ENCODE results near the gene ADM2. TPM values are rescaled to one million over a fixed set of nuclear protein-coding genes. Genes with fewer than 3 reads are reported as not detected.

The ADM2 gene
- total and polyA plus RNA-seq, 2 of the 13 experiments (the other 11 are each of a cell fraction or from before 2014, with no cell fraction given) = 1.2 to 3.0 TPM

DNA sequence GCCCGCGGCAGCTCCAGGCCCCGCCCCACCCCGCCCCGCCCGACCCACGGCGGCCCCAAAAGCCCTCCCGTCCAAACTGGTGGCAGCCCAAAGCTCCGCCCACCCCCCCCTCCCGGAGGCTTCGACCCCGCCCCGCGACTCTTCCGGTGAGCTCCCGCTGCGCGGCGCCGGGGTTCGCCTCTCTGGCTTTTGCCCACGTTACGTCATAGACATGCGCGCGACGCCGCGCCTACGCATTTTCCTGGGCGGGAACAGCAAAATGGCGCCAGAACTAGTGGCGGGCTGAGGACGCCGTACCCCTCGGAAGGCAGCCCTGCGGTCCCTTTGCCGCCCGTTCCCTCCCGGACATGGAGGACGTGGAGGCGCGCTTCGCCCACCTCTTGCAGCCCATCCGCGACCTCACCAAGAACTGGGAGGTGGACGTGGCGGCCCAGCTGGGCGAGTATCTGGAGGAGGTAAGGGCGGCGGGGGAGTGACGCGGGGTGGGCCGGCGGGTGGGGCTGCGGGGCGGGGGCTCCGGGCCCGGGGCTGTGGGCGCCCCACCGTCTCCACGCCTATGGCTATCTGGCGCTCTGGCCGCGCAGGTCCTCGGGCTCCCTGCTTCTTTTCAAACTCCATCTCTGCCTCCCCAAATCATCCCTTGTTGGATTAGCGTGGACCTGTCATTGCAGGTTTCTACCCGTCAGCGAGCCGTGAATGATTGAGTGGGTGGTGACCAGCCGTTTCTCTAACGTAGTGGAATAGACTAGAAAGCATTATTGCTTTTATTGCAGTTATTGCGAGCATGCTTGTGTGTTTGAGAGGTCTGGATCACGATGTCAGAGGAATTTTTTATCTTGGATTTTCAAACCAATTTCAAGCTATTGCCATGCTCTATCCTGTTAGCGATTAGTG is 26.9 kb downstream of the ADM2 start, which contains the start of gene NCAPH2 (continued):
- TF ChIP-seq, protein P1, sequence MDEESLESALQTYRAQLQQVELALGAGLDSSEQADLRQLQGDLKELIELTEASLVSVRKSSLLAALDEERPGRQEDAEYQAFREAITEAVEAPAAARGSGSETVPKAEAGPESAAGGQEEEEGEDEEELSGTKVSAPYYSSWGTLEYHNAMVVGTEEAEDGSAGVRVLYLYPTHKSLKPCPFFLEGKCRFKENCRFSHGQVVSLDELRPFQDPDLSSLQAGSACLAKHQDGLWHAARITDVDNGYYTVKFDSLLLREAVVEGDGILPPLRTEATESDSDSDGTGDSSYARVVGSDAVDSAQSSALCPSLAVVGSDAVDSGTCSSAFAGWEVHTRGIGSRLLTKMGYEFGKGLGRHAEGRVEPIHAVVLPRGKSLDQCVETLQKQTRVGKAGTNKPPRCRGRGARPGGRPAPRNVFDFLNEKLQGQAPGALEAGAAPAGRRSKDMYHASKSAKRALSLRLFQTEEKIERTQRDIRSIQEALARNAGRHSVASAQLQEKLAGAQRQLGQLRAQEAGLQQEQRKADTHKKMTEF (CRISPR knock-in tag; IDR thresholded peaks at IDR 0.05) = no peak
- TF ChIP-seq SMARCC2 (IDR thresholded peaks at IDR 0.05) (no peak), ZBTB3 (CRISPR knock-in tag; IDR thresholded peaks at IDR 0.05; ENCODE audit: borderline replicate concordance, low read depth) (no peak), TP53 (CRISPR knock-in tag; conservative IDR thresholded peaks at IDR 0.05) (no peak), ESRRA (CRISPR knock-in tag; IDR thresholded peaks at IDR 0.05; ENCODE audit: low read depth) (no peak), RARG (CRISPR knock-in tag; IDR thresholded peaks at IDR 0.05; ENCODE audit: low read depth) (no peak), ZNF777 (CRISPR knock-in tag; IDR thresholded peaks at IDR 0.05) (no peak), DNMT3B (CRISPR knock-in tag; conservative IDR thresholded peaks at IDR 0.05) (no peak)
- TF ChIP-seq, protein P2, sequence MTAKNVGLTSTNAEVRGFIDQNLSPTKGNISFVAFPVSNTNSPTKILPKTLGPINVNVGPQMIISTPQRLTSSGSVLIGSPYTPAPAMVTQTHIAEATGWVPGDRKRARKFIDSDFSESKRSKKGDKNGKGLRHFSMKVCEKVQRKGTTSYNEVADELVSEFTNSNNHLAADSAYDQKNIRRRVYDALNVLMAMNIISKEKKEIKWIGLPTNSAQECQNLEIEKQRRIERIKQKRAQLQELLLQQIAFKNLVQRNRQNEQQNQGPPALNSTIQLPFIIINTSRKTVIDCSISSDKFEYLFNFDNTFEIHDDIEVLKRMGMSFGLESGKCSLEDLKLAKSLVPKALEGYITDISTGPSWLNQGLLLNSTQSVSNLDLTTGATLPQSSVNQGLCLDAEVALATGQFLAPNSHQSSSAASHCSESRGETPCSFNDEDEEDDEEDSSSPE (CRISPR knock-in tag; IDR thresholded peaks at IDR 0.05) = peak; percentile 99
- TF ChIP-seq, protein P3, sequence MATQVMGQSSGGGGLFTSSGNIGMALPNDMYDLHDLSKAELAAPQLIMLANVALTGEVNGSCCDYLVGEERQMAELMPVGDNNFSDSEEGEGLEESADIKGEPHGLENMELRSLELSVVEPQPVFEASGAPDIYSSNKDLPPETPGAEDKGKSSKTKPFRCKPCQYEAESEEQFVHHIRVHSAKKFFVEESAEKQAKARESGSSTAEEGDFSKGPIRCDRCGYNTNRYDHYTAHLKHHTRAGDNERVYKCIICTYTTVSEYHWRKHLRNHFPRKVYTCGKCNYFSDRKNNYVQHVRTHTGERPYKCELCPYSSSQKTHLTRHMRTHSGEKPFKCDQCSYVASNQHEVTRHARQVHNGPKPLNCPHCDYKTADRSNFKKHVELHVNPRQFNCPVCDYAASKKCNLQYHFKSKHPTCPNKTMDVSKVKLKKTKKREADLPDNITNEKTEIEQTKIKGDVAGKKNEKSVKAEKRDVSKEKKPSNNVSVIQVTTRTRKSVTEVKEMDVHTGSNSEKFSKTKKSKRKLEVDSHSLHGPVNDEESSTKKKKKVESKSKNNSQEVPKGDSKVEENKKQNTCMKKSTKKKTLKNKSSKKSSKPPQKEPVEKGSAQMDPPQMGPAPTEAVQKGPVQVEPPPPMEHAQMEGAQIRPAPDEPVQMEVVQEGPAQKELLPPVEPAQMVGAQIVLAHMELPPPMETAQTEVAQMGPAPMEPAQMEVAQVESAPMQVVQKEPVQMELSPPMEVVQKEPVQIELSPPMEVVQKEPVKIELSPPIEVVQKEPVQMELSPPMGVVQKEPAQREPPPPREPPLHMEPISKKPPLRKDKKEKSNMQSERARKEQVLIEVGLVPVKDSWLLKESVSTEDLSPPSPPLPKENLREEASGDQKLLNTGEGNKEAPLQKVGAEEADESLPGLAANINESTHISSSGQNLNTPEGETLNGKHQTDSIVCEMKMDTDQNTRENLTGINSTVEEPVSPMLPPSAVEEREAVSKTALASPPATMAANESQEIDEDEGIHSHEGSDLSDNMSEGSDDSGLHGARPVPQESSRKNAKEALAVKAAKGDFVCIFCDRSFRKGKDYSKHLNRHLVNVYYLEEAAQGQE (IDR thresholded peaks at IDR 0.05; ENCODE audit: borderline replicate concordance in 1 of 2, low read depth in 1 of 2, low read length in 2 of 2) = peak in 1 of 2 experiments; percentile 41; a peak in 1 of 4 replicates
- TF ChIP-seq, protein P4, sequence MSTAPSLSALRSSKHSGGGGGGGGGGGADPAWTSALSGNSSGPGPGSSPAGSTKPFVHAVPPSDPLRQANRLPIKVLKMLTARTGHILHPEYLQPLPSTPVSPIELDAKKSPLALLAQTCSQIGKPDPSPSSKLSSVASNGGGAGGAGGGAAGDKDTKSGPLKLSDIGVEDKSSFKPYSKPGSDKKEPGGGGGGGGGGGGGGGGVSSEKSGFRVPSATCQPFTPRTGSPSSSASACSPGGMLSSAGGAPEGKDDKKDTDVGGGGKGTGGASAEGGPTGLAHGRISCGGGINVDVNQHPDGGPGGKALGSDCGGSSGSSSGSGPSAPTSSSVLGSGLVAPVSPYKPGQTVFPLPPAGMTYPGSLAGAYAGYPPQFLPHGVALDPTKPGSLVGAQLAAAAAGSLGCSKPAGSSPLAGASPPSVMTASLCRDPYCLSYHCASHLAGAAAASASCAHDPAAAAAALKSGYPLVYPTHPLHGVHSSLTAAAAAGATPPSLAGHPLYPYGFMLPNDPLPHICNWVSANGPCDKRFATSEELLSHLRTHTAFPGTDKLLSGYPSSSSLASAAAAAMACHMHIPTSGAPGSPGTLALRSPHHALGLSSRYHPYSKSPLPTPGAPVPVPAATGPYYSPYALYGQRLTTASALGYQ (CRISPR knock-in tag; IDR thresholded peaks at IDR 0.05) = peak; percentile 51; the same call in 1 of the 2 replicates
- TF ChIP-seq, protein P5, sequence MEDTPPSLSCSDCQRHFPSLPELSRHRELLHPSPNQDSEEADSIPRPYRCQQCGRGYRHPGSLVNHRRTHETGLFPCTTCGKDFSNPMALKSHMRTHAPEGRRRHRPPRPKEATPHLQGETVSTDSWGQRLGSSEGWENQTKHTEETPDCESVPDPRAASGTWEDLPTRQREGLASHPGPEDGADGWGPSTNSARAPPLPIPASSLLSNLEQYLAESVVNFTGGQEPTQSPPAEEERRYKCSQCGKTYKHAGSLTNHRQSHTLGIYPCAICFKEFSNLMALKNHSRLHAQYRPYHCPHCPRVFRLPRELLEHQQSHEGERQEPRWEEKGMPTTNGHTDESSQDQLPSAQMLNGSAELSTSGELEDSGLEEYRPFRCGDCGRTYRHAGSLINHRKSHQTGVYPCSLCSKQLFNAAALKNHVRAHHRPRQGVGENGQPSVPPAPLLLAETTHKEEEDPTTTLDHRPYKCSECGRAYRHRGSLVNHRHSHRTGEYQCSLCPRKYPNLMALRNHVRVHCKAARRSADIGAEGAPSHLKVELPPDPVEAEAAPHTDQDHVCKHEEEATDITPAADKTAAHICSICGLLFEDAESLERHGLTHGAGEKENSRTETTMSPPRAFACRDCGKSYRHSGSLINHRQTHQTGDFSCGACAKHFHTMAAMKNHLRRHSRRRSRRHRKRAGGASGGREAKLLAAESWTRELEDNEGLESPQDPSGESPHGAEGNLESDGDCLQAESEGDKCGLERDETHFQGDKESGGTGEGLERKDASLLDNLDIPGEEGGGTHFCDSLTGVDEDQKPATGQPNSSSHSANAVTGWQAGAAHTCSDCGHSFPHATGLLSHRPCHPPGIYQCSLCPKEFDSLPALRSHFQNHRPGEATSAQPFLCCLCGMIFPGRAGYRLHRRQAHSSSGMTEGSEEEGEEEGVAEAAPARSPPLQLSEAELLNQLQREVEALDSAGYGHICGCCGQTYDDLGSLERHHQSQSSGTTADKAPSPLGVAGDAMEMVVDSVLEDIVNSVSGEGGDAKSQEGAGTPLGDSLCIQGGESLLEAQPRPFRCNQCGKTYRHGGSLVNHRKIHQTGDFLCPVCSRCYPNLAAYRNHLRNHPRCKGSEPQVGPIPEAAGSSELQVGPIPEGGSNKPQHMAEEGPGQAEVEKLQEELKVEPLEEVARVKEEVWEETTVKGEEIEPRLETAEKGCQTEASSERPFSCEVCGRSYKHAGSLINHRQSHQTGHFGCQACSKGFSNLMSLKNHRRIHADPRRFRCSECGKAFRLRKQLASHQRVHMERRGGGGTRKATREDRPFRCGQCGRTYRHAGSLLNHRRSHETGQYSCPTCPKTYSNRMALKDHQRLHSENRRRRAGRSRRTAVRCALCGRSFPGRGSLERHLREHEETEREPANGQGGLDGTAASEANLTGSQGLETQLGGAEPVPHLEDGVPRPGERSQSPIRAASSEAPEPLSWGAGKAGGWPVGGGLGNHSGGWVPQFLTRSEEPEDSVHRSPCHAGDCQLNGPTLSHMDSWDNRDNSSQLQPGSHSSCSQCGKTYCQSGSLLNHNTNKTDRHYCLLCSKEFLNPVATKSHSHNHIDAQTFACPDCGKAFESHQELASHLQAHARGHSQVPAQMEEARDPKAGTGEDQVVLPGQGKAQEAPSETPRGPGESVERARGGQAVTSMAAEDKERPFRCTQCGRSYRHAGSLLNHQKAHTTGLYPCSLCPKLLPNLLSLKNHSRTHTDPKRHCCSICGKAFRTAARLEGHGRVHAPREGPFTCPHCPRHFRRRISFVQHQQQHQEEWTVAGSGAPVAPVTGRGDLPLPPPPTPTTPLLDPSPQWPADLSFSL (CRISPR knock-in tag; IDR thresholded peaks at IDR 0.05) = no peak

Measured in HepG2 (cell line).